Gastroesophageal sphincter (tissue), 3 donors: ENCODE data around the gene RAB44.

Source experiments
- CTCF ChIP-seq, 4 experiments: fragments of 200-600 bp in 2 of 4; fragments of 450-650 bp in 2 of 4; sonication (generic) in 1 of 4; IDR thresholded peaks; one replicate each; pipeline ENCODE4 v1.5.1; 2017 to 2019; ENCODE audit warnings: antibody characterized with exemption in 4 of 4, mild to moderate bottlenecking in 2 of 4, moderate library complexity in 2 of 4
- EP300 ChIP-seq: sonication (generic); formaldehyde crosslinking; IDR thresholded peaks from one replicate; pipeline ENCODE4 v1.6.1; 2017; ENCODE audit warnings: antibody characterized with exemption, mild to moderate bottlenecking
- POLR2A ChIP-seq, 2 donors: fragments of 450-650 bp; IDR thresholded peaks; one replicate each; pipeline ENCODE4 v1.6.1; 2017; ENCODE audit warnings: antibody characterized with exemption in 2 of 2, mild to moderate bottlenecking in 2 of 2, moderate library complexity in 1 of 2

- TF ChIP-seq POLR2A (IDR thresholded peaks at IDR 0.05) = no peak
- TF ChIP-seq EP300 = no peak
- no peak for TF ChIP-seq CTCF (IDR thresholded peaks at IDR 0.05)
Measured at GRCh38 chr6:36688739-36689075, 8.9 kb upstream of the RAB44 start.
